NOMO-1 treated with dmso at 0.1 percent for 144 hours (cell line): ENCODE data around the gene IGFL4.
A peak's percentile ranks its signal among the peaks of the same experiment; 100 is the strongest.

Source experiments
- DNase-seq: peaks from one replicate; lab custom pipeline; 2025; ENCODE audit not compliant: unreplicated experiment; lab: John Stamatoyannopoulos, UW

Gene IGFL4

DNA sequence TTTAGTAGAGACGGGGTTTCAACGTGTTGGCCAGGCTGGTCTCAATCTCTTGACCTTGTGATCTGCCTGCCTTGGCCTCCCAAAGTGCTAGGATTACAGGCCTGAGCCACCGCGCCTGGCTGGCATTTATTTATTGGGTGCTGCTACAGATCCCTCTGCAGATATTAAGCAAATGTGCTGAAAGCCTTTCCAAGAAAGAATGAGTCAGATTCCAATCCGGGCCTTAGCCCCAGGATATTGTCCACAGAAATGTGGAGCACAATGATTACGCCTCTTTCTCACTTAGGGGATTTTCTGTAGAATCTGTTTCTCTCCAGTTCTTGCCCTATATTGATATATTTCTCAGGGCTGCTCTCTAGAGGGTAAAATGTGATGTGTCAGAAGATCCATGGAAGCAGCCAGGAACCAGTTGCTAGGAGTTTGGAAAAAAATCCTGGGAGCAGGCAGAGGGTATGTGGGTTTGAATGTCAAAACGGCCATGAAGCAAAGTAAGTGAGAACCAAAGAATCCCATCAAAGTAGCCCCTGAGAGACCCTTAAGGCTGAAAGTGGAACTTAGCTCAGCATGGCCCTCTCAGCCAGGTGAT, 24.8 kb upstream of the IGFL4 start:
- DNase-seq, result no peak

DNA sequence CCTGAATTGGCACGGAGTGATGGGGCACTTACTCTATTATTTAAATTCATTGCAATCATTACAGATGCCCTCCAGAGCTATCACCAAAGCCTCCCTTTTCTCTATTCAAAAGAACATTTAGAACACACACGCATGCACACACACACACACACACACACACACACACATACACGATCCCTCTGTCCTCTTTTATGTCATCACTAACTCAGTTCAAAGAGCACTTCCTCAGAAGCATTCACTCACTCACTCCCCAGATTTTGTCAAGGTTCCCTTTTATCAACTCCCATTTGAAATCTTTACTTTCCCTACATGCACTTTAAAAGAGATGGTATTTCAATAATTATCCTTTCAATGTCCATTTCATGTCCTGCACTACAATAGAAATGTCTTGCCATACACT, 22.4 kb upstream of the IGFL4 start:
- DNase-seq, result no peak

DNA sequence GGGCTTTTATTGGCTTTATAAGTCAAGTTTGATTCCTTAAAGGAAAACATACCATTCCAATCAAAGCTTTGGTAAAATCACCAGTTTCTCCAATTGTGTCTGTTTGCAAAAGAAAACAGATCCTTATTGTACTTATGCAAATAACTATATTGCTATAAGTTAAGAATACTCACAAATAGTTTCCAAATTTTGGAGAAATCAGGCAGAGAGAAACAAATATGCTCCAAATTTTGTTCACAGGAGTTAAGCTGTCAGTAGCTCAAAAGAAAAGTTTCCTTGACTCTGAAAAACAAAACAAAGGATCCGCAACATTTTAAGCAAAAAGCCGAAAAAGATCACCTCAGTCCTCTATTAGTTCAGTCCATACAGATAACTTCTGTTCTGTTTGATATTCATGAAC, 19.2 kb upstream of the IGFL4 start:
- DNase-seq, result no peak

DNA sequence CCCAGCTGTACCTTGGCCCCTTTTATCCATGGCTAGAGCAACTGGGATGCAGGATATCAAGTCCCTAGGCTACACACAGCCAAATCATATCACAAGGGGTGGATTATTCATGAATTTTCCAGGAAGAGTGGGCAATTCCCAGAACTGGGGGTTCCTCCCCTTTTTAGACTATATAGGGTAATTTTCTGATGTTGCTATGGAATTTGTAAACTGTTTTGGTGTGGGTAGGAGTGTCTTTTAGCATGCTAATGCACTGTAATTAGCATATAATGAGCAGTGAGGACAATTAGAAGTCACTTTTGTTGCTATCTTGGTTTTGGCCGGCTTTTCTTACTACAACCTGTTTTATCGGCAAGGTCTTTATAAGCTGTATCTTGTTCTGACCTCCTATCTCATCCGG, 18.0 kb upstream of the IGFL4 start:
- no peak for DNase-seq

DNA sequence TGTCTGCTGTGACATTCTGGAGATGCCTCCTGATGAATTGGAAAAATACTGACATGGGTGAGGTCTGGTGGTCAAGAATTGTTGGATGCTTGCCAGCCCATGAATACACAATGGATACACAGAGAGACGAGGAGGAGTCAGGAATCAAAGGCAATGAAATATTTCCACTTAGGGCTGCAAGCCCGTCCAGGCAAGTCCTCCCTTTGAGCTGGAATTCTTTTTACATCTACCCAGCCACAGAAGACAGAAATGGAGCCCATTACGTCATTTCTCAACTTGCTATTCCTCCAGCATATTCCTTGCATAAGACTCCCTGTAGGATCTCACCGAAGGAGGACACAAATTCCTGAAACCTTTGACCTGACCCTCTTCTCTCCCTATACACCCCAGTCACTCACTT, 15.7 kb upstream of the IGFL4 start:
- DNase-seq, result no peak

DNA sequence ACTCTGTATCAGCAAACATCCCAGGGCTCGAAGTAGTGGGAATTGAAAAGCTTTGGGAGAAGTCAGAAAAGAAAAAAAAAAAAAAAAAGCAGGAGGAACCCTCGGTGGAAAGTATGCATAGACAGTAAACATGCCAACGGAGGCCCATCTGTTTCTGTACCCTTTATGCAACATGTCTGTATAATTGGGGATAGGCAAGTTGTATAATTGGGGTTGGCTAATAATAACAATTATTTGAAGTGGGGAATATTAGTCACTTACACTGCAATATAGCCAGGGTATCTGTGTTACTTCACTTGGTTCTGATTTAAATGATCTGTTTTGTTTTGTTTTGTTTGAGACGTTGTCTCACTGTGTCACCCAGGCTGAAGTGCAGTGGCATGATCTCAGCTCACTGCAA, 12.1 kb upstream of the IGFL4 start:
- DNase-seq, result no peak

DNA sequence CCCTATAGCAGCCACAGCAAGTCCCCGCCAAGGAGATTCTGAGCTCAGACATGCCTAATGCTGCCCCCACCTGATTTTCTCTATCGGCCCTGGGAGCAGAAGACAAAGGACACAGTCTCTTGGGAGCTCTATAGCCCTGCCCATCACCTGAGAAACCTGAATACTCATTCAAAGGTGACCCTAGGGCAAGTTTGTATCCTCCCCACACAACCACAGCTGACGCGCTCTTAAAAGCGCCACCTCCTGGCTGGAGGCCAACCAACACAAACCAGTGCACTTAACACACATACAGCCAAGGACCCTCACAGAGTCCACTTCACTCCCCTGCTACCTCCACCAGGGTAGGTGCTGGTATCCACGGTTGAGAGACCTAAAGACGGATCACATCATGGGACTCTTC, 8.8 kb upstream of the IGFL4 start:
- no peak for DNase-seq

DNA sequence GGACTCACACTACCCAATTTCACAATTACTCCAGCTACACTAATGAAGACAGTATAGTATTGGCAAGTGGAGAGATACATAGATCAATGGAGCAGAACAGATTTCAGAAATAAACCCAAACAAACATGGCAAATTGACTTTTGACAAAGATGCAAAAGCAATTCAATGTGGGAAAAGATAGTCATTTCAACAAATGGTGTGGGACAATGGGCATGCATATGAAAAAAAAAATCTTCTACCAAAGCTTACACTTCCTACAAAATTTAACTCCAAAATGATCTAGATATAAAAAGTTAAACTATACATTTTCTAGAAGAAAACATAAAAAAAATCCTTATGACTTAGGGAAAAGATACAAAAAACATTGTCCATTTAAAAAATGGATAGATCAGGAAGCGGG, 2.7 kb upstream of the IGFL4 start:
- DNase-seq, result no peak

DNA sequence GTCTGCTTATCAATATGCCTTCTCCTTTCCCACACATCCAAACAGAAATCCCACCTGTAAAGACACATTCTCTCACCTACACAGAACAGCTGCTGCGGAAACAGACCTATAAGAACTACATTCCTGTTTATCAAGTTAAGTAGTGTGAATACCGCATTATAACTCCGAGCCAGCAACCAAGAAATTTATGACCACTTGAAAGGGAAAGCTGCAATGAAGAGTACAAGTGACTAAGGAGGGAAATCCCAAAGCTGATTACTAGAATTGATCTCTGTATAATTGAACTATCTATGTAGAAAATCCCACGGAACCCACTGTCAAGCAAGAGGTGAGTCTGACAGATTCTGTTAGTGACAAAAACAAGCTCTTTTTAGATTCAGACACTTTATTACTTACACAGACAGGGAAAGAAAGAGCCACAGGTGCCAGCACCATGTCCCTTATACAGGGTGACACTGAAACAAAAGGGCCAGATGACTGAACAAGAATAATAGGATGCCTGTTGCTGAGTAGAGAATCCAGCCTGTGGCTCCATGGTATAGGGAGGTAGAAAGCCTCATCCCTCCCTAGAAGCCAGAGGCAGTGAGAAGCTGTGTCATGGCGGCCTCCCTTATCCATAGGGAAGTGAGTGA, 1.6 kb upstream of the IGFL4 start:
- no peak for DNase-seq

DNA sequence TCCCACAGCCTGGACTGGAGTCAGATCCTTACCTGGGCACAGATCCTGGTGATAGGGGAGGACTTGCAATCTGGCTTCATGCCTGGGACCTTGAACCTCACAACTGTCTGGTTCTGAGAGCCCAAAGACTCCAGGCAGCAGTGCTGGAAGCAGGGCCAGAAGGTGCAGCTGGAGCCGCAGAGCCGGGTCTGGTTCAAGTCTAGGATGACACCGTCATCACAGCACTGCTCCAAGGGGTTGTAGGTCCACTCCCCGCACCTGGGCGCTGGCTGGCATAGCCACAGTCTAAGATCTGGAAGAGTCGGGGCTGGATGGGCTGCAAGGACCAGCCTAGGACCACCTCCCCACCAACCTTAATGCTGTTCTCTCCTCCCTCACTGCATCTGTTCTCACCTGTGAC, 677 bp downstream of the IGFL4 start:
- no peak for DNase-seq

DNA sequence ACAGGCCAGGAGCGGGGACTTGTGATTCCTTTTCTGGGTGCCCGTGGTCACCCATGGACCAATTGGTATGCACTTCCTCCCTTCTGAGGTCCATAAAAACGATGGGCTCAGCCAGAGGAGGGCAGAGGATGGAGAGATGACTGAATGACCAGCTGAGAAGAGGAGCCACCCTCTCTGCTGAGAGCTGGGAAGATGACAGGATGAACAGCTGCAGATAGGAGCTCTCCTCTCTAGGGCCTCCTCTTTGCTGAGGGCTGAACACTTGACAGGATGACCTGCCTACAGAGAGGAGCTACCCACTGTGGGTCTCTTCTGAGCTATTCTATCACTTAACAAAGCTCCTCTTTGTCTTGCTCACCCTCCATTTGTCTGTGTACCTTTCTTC, 4.1 kb downstream of the IGFL4 start:
- no peak for DNase-seq

DNA sequence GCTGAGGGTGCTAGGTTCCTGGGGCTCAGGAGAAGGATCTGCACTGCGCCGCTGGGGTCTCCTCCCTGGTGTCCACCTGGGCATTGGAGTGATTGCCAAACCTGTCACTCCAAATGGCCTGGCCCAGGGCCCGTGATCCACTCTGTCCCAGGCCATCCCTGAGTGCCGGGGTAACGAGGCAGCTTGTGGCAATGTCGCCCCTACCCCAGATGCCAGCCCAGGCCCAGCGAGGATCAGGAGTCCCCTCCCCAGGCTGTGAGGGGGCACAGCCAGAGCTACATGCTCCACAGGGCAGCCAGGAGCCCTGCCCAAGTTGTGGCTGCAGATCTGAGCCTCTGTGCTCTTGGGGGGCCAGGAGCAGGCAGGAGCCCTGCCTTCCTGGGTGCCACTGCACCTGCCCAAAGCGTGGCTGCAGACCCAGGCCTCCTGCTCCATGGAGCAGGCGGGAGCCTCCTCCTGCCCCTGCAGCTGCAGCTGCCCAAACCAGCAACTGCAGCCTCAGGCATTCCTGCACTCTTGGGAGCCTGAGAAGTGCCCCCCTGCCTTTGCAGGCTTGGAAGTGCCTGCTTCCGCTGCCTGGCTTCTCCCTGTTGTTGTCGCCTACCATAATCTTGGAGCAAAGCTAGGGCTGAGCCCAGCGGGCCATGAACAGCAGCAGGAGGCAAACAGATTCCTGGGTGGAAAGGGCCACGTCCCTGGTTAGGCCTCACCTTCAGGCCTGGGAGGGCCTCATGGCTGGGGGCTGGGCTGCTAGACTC, 4.6 kb downstream of the IGFL4 start:
- no peak for DNase-seq

DNA sequence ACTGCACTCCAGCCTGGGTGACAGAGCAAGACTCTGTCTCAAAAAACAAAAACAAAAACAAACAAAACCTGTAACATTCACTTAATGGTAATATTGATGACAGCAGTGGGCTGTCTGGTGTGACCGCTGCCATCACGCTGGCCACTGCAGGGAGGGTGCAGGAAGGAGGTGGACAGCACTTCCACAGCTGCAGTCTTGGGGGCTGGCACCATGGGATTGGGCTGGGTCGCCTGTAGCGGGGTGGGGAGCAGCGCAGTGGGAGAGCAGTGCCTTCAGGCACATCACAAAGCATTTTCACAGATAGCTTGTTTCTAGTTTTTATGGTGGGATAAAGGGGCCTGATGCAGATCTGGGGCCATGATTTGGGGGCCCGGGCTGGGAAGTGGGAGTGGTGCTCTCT, 5.3 kb downstream of the IGFL4 start:
- no peak for DNase-seq

DNA sequence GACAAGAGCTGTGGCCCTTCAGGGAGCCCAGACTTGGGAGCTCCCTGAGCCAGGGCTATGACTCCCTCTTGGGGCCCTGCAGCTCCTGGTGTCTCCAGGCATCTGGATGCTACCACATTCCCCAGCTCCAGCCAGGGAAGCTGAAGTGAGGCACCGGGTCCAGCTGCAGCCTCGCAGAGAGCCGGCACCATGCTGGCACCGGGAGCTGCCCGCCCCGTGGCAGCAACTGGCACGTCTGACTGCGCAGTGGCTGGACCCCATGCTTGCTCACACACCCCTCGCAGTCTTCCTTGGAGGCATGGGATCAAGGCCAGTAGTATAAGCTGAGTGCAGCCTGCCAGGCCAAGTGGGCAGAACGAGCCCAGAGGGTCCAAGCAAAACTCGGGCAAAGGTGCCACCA, 7.4 kb downstream of the IGFL4 start:
- DNase-seq, result no peak

DNA sequence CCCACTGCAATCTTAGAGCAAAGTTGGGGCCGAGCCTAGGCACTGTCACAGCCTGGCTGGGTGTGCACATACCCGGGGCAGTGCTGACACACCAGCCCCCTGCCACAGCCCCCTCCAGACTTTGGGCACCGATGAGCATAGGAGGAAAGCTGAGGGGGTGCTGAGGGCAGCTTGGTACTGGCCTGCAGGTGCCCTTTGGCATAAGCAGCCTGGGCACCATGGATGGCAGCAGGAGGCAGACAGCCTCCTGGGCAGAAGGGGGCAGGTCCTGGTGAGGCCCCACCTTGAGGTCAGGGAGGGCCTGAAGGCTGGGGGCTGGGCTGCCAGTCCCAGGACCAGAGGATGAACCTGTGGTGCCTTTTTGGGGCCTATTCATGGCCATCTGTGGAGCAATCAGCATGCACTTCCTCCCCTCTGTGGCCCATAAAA, 8.2 kb downstream of the IGFL4 start:
- no peak for DNase-seq

DNA sequence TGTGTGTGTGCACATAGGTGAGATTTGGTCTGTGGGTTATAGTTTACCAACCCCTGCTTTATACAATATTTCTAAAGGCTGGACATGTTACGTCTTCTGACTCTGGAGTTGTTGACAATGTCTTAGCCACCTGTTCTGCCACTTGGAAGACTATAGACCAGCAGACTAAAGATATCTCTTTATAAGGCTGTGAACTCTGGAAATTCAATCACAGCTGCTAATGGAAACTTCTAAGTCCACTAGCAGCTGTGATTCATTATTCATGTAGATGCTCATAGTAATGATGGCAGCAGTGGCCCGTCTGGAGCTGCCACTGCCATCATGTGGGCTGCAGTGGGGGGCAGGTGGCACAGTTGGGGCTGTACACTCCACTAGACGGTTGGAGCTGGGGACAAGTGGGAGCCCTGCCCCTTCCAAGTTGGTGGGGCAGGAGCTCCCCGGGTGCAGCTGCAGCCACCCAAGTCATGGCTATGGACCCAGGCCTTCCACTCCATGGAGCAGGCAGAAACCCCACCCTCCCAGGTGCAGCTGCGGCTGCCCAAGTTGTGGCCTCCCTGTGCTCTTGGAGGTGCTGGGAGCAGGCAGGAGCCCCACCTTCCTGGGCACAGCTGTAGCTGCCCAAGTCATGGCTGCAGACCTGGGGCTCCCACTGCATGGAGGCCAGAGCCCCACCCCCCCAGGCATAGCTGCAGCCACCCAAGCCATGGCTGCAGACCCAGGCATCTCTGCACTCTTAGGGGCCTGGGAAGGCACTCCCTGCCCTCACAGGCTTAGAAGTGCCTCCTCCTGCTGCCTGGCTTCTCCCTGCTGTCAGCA, 8.8 kb downstream of the IGFL4 start:
- no peak for DNase-seq

DNA sequence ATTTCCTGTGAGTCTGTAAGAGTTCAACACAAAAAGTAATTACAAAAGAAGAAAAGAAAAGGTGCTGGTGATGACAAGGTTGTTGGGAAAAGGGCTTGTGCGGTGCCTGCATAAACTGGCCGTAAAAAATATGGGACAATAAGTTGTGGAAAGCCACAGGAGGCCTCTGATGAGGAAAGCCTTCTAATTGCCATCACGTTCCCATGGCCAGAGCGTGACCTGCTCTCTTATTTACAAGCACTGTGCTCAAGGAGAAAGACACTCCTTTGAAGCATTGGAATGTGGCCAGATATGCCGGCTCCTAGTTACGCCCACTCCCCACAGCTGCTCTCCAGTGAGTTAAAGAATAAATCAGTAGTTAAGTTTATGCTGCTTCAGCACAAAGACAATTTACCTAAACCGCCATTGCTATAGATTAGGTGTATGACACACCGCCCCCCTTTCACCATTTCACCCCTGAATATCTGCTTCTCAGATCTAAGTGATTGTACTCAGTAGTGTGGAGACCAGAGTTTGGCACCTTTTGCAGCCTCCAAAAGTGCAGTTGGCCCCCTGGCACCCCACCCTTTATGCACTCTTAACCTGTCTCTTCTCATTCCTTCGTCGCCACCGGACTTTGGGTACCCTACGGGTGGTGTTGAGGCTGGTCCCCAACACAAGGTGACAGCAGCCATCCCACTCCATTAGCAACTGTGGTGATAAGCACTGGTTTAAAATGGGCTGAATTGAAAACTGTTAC, 9.8 kb downstream of the IGFL4 start:
- no peak for DNase-seq

DNA sequence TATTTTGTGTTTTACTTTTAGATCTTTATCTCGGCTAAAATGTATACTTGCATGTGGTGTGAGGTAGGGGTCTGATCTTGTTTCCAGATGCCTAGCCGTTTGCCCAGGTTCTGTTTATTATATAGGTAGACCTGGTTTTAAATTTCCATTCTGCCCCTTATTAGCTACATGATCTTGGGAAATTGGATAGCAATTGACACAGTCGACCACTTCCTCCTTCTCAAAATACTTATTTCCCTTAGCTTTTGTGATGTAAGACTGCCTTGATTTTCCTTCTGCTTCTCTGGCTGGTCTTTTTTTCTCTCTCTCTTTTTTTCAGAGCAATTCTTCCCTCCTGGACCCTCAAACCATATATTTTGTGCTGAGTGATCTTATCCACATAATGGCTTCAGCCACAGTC, 15.0 kb downstream of the IGFL4 start:
- DNase-seq, result peak; percentile 34

DNA sequence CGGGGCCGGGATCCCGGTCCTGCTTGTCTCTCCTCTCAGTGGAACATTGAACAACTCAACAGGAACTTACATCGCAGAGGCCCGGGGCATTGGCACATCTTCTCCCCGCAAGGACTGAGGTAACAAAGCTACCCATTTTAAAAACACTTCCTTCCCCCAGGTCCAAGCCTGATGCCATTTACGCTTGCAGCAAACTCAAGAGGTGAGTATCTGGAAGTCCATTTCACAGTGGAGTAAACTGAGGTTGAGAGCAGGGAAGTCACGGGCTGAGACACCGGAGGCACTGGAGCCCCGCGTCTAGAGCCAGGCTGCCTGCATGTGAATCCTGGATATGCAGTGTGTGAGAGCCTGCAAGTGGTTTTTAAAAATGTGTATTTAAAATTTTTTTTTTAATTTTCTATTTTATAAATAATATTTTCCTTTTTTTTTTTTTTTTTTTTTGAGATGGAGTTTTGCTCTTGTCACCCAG, 17.5 kb downstream of the IGFL4 start:
- no peak for DNase-seq

DNA sequence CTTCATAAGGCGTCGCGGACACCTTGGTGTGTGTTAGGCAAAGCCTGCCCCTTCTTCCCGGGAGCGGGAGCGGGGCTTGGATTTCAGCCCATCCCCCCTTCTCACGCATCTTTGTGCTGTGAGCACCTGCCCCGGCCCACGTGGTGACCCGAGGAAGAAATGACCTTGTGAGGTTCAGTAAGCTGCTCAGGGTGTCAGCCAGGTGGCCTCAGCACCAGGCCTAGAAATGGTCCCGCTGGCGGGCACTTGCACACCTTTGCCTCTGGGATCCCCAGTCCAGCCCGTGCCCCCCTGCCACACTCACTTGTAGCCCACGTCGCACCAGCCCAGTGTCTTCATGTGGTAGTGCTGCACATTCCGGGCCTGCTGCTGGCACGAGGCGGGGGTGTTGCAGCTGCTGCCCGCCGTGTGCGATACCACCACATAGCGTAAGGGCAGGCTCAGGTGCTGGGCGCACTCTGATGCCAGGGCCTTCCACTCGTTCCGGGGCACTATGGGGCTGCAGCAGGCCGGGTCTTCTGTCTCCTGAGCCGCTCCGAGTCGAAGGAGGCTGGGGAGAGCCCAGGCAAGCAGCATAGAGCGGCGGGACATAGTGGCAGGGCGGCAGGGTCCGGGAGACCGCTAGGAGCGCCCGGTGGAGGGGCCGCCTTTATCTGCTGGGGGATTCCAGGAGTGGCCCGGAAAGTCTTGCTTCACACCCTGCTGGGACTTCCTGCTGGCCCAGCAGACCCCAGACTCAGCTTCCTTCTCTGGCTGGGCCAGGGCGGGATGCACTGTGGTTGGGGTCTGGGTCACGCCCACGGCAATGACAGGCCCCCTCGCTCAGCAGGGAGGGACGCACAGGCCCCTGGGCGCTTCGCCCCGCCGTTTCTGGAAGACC, 18.1 kb downstream of the IGFL4 start, which contains the start of gene PGLYRP1:
Gene PGLYRP1, minus strand, starts transcription at position 623 of the 880 bp plus-strand sequence. Its CDS starts 32 bp downstream, at position 591.
- DNase-seq, result no peak
